Measurements from ENCODE around the gene AFF4.

Gene AFF4

GRCh38 chr5:132877938-132878337 is 85.5 kb downstream of the AFF4 start:
- H3K4me3 ChIP-seq (ENCODE audit: control insufficient read depth, low read depth, low read length), result no peak overlapping the region
- no peak for DNase-seq (ENCODE audit: low read depth)
- TF ChIP-seq CTCF (IDR thresholded peaks at IDR 0.05; ENCODE audit: control insufficient read depth, insufficient read depth, low read depth, low read length, missing control alignments), result no peak

- DNase-seq (ENCODE audit: low read depth), result no peak
- H3K4me3 ChIP-seq (ENCODE audit: control insufficient read depth, low read depth, low read length), result no peak overlapping the region
- no peak for TF ChIP-seq CTCF (IDR thresholded peaks at IDR 0.05; ENCODE audit: control insufficient read depth, insufficient read depth, low read depth, low read length, missing control alignments)
Observed at GRCh38 chr5:132877466-132877865, 86.0 kb downstream of the AFF4 start.

DNA sequence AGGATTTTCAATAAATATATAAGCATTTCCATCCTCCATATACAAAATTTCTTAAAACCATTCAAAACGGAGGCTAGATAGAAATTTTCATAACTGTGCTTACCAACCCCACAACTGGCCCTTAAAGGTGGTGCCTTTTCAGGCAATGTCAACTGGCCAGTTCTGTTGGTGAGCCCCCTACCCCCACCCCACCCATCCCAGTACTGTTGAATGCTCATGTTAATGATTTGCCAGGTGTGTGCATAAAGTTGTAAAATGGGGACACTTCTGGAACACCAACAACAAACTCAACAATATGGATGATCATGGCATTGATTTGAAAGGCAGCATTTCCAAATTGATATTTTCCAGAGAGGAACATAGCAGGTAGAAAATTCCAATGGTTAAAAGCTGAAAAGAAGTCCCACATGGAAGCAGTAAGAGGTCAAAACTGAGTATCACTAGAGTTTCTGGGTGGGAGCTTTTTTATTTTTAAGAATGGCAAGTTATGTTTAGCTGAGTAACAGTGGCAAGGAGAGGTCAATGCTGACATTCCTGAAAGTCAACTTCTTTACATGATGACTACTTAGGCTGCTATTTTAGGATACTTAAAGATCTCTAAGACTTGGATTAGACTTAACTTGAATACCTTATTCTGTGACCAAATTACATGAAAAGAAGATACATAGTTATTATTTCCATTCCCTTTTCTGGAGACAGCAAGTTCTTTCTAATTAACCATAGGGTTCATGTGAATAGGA is 87.2 kb downstream of the AFF4 start:
- no peak for TF ChIP-seq CTCF (IDR thresholded peaks at IDR 0.05; ENCODE audit: control insufficient read depth, insufficient read depth, low read depth, low read length, missing control alignments)
- H3K4me3 ChIP-seq (ENCODE audit: control insufficient read depth, low read depth, low read length), result no peak overlapping the region
- DNase-seq (ENCODE audit: low read depth), result no peak

GRCh38 chr5:132873930-132874271 is 89.5 kb downstream of the AFF4 start:
- no peak for DNase-seq (ENCODE audit: low read depth)
- H3K4me3 ChIP-seq (ENCODE audit: control insufficient read depth, low read depth, low read length), result no peak overlapping the region
- no peak for TF ChIP-seq CTCF (IDR thresholded peaks at IDR 0.05; ENCODE audit: control insufficient read depth, insufficient read depth, low read depth, low read length, missing control alignments)

GRCh38 chr5:132873119-132873929 is 90.1 kb downstream of the AFF4 start, which contains the start of gene LEAP2:
TSS of gene LEAP2 (plus strand) at chr5:132873668. CDS start at chr5:132873695, 27 bp downstream.
- DNase-seq (ENCODE audit: low read depth), result no peak
- H3K4me3 ChIP-seq (ENCODE audit: control insufficient read depth, low read depth, low read length), result no peak within 1 kb of the TSS
- no peak for TF ChIP-seq CTCF (IDR thresholded peaks at IDR 0.05; ENCODE audit: control insufficient read depth, insufficient read depth, low read depth, low read length, missing control alignments)

DNA sequence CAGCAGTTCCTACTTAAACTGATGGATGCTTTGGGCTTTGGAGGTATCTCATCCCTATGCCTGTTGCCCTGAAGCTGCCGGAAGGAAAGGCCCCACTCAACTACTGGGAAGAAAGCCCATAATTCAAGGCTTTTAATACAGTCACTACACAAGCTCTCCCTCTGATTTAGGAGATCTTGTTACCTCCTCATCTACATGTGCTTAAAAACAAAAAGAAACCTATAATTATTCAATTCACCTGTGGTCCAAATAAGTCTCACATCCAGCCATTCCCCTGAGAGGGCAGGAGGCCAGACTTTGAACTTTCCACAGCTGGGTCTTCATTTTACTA is 90.7 kb downstream of the AFF4 start:
- H3K4me3 ChIP-seq (ENCODE audit: control insufficient read depth, low read depth, low read length), result no peak overlapping the region
- TF ChIP-seq CTCF (IDR thresholded peaks at IDR 0.05; ENCODE audit: control insufficient read depth, insufficient read depth, low read depth, low read length, missing control alignments), result no peak
- DNase-seq (ENCODE audit: low read depth), result no peak

Data from AG09309 (cell line).